ENCODE measurements around the gene SYT13. TPM values are rescaled to one million over a fixed set of nuclear protein-coding genes. Genes with fewer than 3 reads are reported as not detected.

Gene SYT13
- total RNA-seq, 2 experiments from 2014 or later = not detected

GRCh38 chr11:45247433-45247832 is 38.7 kb downstream of the SYT13 start:
- POLR2A ChIA-PET = no interaction called here
- no peak for DNase-seq

GRCh38 chr11:45246241-45246640 is 39.9 kb downstream of the SYT13 start:
- Mint-ChIP-seq H3K36me3 (ENCODE audit: low read depth) (no peaks in the 10 kb centered on the region), H3K27me3 (peaks cover 6% of the 10 kb centered on the region), H3K4me3 (no peak overlapping the region), H3K27ac (no peak overlapping the region), H3K4me1 (no peaks in the 10 kb centered on the region), H3K9me3 (no peaks in the 10 kb centered on the region)
- CTCF ChIA-PET = interaction anchor here (1.3 kb wide), 1 partner anchor 8 kb away, joined by 3 read pairs; no protein-coding TSS in a partner anchor
- POLR2A ChIA-PET = no interaction called here
- no peak for DNase-seq

More at GRCh38 chr11:45247433-45247832, 38.7 kb downstream of the SYT13 start:
- Mint-ChIP-seq H3K36me3 (ENCODE audit: low read depth) (no peaks in the 10 kb centered on the region), H3K4me3 (no peak overlapping the region), H3K27ac (no peak overlapping the region), H3K9me3 (no peaks in the 10 kb centered on the region), H3K27me3 (peaks cover 6% of the 10 kb centered on the region), H3K4me1 (no peaks in the 10 kb centered on the region)
- CTCF ChIA-PET = no interaction called here

GRCh38 chr11:45245218-45246045 is 40.7 kb downstream of the SYT13 start:
- Mint-ChIP-seq H3K36me3 (ENCODE audit: low read depth) (no peaks in the 10 kb centered on the region), H3K27ac (no peak overlapping the region), H3K4me1 (no peaks in the 10 kb centered on the region), H3K4me3 (no peak overlapping the region), H3K9me3 (no peaks in the 10 kb centered on the region), H3K27me3 (peaks cover 6% of the 10 kb centered on the region)
- ChIA-PET CTCF (interaction anchor here (0.7 to 1.3 kb wide), 2 partner anchors 8 to 16 kb away, joined by 3 read pairs; no protein-coding TSS in a partner anchor), POLR2A (no interaction called here)
- no peak for DNase-seq

GRCh38 chr11:45243967-45244366 is 42.2 kb downstream of the SYT13 start:
- Mint-ChIP-seq H3K27ac (no peak overlapping the region), H3K4me3 (no peak overlapping the region), H3K4me1 (no peaks in the 10 kb centered on the region), H3K9me3 (no peaks in the 10 kb centered on the region), H3K36me3 (ENCODE audit: low read depth) (no peaks in the 10 kb centered on the region), H3K27me3 (peaks cover under 1% of the 10 kb centered on the region)
- no peak for DNase-seq
- POLR2A ChIA-PET = no interaction called here
- CTCF ChIA-PET = no interaction called here

GRCh38 chr11:45239733-45240132 is 46.4 kb downstream of the SYT13 start:
- DNase-seq = no peak
- ChIA-PET POLR2A (no interaction called here), CTCF (interaction anchor here (0.6 to 0.7 kb wide), 2 partner anchors 11 to 1104 kb away, joined by 4 to 8 read pairs; no protein-coding TSS in a partner anchor)
- Mint-ChIP-seq H3K4me3 (no peak overlapping the region), H3K27me3 (peaks cover 5% of the 10 kb centered on the region), H3K4me1 (no peaks in the 10 kb centered on the region), H3K27ac (no peak overlapping the region), H3K9me3 (no peaks in the 10 kb centered on the region), H3K36me3 (ENCODE audit: low read depth) (no peaks in the 10 kb centered on the region)

GRCh38 chr11:45238724-45239123 is 47.4 kb downstream of the SYT13 start:
- no peaks in the 10 kb centered on the region for H3K9me3 Mint-ChIP-seq
- H3K27ac Mint-ChIP-seq = no peak overlapping the region
- CTCF ChIA-PET = interaction anchor here (0.6 kb wide), 2 partner anchors 80 to 159 kb away, joined by 4 to 6 read pairs; no protein-coding TSS in a partner anchor
- H3K4me3 Mint-ChIP-seq = no peak overlapping the region
- H3K27me3 Mint-ChIP-seq = peaks cover 5% of the 10 kb centered on the region
- H3K4me1 Mint-ChIP-seq = no peaks in the 10 kb centered on the region
- no peaks in the 10 kb centered on the region for H3K36me3 Mint-ChIP-seq (ENCODE audit: low read depth)
- POLR2A ChIA-PET = no interaction called here
- no peak for DNase-seq

- no peak overlapping the region for H3K27ac Mint-ChIP-seq
- CTCF ChIA-PET = interaction anchor here (0.6 to 1.4 kb wide), 4 partner anchors 9 to 79 kb away, joined by 3 to 5 read pairs (median 4); no protein-coding TSS in a partner anchor
Observed at GRCh38 chr11:45237711-45238315, 48.3 kb downstream of the SYT13 start.

GRCh38 chr11:45234306-45235006 is 51.7 kb downstream of the SYT13 start:
- POLR2A ChIA-PET = no interaction called here
- no peak for DNase-seq
- CTCF ChIA-PET = interaction anchor here (0.5 to 1.3 kb wide), 2 partner anchors 31 to 1150 kb away, joined by 3 to 5 read pairs; no protein-coding TSS in a partner anchor
- H3K27ac Mint-ChIP-seq = no peak overlapping the region
- H3K4me3 Mint-ChIP-seq = no peak overlapping the region
- no peaks in the 10 kb centered on the region for H3K9me3 Mint-ChIP-seq
- H3K27me3 Mint-ChIP-seq = peaks cover 5% of the 10 kb centered on the region
- H3K4me1 Mint-ChIP-seq = no peaks in the 10 kb centered on the region
- no peaks in the 10 kb centered on the region for H3K36me3 Mint-ChIP-seq (ENCODE audit: low read depth)

More at GRCh38 chr11:45237711-45238315, 48.3 kb downstream of the SYT13 start:
- H3K4me3 Mint-ChIP-seq = no peak overlapping the region
- DNase-seq = no peak
- no peaks in the 10 kb centered on the region for H3K9me3 Mint-ChIP-seq
- H3K36me3 Mint-ChIP-seq (ENCODE audit: low read depth) = no peaks in the 10 kb centered on the region
- H3K4me1 Mint-ChIP-seq = no peaks in the 10 kb centered on the region
- POLR2A ChIA-PET = no interaction called here
- peaks cover 5% of the 10 kb centered on the region for H3K27me3 Mint-ChIP-seq

- Mint-ChIP-seq H3K9me3 (no peaks in the 10 kb centered on the region), H3K4me1 (no peaks in the 10 kb centered on the region), H3K27me3 (peaks cover 5% of the 10 kb centered on the region), H3K4me3 (no peak overlapping the region), H3K27ac (no peak overlapping the region), H3K36me3 (ENCODE audit: low read depth) (no peaks in the 10 kb centered on the region)
- ChIA-PET CTCF (interaction anchor here (1.1 to 1.3 kb wide), 2 partner anchors 17 to 30 kb away, joined by 4 to 5 read pairs; no protein-coding TSS in a partner anchor), POLR2A (interaction anchor here (0.6 kb wide), 1 partner anchor 39 kb away, joined by 12 read pairs; no protein-coding TSS in a partner anchor)
- DNase-seq = no peak
Observed at GRCh38 chr11:45233804-45234170, 52.4 kb downstream of the SYT13 start.

GRCh38 chr11:45233121-45233803 is 52.9 kb downstream of the SYT13 start:
- Mint-ChIP-seq H3K4me3 (no peak overlapping the region), H3K27me3 (peaks cover 5% of the 10 kb centered on the region), H3K9me3 (no peaks in the 10 kb centered on the region), H3K36me3 (ENCODE audit: low read depth) (no peaks in the 10 kb centered on the region), H3K4me1 (no peaks in the 10 kb centered on the region), H3K27ac (no peak overlapping the region)
- peak; percentile 63 for DNase-seq
- POLR2A ChIA-PET = interaction anchor here (0.6 kb wide), 1 partner anchor 39 kb away, joined by 12 read pairs; no protein-coding TSS in a partner anchor
- CTCF ChIA-PET = interaction anchor here (1.1 to 1.3 kb wide), 2 partner anchors 17 to 30 kb away, joined by 4 to 5 read pairs; no protein-coding TSS in a partner anchor

GRCh38 chr11:45232341-45233080 is 53.6 kb downstream of the SYT13 start:
- H3K4me3 Mint-ChIP-seq = no peak overlapping the region
- no peak for DNase-seq
- H3K27ac Mint-ChIP-seq = no peak overlapping the region
- no peaks in the 10 kb centered on the region for H3K4me1 Mint-ChIP-seq
- ChIA-PET CTCF (interaction anchor here (1.1 to 1.3 kb wide), 2 partner anchors 18 to 29 kb away, joined by 4 to 5 read pairs; no protein-coding TSS in a partner anchor), POLR2A (no interaction called here)
- H3K36me3 Mint-ChIP-seq (ENCODE audit: low read depth) = no peaks in the 10 kb centered on the region
- peaks cover 5% of the 10 kb centered on the region for H3K27me3 Mint-ChIP-seq
- H3K9me3 Mint-ChIP-seq = no peaks in the 10 kb centered on the region
